GM21619 (cell line): Measurements from ENCODE around the gene CRYBG1.
A peak's percentile ranks its signal among the peaks of the same experiment; 100 is the strongest.

ENCODE experiments used
- ATAC-seq: cut with Tn5 transposase; IDR thresholded peaks from one replicate; pipeline ENCODE4 v1.9.1; 2021; ENCODE audit not compliant: unreplicated experiment

Gene CRYBG1

DNA sequence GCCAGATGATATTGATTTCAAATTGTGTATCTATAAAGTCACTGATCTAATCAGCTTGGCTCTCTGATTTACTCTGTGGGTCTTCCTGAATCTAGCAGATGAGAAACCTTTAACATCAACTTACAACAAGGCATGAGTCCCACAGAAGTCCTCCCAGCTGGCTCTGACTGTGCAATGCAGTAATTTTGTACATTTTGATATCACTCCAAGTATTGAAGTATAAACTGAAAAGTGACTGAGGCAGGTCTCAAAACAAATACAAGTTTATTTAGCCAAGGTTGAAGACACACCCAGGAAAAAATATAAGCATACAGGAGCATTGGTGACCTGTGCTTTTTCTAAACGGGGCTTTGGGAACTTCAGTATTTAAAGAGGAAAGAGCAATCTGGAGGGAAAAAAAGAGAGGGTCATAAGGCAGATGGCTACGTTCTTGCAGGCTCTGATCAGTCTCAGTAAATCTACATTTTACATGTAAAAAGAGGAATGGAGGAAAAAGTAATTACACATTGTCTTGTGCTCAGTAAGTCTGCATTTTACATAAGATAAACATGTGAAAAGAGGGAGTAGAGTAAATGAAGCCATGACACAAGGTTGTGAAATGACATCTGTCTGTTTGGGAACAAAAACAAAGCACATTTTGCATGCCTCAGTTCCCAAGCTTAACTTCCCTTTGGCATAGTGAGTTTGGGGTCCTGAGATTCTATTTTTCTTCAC lies 59.5 kb downstream of the CRYBG1 start:
- ATAC-seq, result no peak

DNA sequence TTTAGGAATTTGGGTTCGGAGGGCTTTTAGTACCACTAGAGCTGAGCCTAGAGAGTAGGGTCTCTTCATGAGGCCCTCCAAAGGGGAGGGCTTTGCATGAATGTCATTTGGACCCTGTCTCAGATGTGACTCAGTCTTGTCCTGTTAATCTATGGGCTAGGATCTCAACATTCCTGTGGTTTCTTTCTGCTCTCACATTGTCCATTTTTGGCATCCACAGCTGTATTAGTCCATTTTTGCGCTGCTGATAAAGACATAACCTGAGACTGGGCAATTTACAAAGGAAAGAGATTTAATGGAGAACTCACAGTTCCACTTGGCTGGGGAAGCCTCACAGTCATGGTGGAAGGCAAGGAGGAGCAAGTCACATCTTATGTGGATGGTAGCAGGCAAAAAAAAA lies 61.0 kb downstream of the CRYBG1 start:
- no peak for ATAC-seq

DNA sequence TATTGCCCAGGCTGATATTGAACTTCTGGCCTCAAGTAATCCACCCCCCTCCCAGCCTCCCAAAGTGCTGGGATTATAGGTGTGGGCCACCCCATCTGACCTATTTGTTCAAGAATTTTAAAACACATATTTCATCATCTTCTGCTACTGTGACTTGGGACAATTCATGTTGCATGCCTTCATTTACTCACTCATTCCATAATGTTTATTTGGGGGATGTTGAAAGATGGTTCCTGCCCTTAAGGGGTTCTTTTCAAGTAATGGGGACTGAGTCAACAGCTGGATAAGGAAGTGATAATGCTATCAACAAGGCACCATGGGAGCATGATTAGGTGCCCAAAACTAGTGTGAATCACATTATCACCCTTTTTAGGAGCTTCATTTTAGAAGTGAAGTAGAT lies 62.0 kb downstream of the CRYBG1 start:
- ATAC-seq, result no peak

DNA sequence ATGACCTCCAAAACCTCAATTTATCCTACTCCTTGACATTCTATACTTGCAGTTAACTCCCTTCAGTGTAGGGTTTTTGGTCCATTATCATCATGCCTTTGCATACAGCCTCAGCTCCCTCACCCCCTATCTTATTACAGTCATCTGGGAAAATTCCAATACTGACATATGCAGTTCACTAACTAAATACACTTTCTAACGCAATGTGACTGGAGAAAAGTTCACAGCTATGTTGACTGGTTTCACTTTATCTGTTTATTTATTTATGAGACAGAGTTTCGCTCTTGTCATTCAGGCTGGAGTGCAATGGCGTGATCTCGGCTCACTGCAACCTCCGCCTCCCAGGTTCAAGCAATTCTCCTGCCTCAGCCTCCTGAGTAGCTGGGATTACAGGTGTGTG lies 64.9 kb downstream of the CRYBG1 start:
- no peak for ATAC-seq

DNA sequence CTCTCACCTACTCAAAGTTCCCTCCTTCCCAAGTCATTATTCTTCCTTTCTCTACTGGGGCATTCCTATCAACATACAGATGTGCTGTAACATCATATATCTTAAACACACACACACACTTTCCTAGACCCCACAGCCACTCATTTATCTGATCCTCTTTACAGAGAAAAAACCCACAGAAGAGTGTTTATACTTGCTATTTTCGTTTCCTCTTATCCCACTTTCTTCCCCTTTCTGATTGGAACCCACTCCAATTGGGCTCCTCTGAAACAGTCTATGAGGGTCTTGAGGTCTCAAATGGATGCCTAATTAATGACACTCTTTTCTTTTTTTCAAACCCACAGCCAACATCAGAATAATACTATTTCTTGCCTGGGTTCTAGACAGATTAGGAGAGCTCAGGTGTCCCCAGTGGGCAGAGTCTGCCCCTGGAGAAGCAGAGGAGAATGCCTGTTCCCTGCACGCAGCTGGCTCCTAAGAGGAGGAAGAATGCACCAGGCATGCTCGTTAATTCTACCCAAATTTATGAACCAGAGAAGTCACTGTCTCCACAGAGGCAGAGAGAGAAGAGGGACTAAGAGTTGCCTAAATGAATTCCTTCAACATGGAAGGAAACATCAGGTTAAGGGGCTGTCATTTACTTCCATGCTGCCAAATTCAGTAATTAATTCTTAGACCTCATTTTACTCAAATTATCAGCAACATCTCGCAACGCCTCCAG lies 65.9 kb downstream of the CRYBG1 start:
- ATAC-seq, result no peak

DNA sequence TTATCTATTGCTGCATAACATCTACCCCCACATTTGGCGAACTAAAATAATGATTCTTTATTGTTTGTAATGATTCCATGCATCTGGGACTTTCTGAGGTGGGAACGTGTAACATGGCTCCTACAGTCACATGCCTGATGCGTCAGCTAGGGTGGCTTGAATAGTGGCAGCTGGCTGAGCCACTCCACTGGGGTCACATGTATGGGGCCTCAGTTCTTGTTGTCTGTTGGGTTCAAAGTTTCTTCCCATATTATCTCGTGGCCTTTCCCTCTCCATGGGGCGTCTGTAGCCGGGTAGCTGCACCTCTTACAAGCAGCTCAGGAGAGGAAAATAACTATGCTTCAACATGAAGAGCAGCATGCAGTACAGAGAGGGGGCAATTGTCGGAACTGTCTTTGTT lies 69.9 kb downstream of the CRYBG1 start:
- ATAC-seq, result no peak

DNA sequence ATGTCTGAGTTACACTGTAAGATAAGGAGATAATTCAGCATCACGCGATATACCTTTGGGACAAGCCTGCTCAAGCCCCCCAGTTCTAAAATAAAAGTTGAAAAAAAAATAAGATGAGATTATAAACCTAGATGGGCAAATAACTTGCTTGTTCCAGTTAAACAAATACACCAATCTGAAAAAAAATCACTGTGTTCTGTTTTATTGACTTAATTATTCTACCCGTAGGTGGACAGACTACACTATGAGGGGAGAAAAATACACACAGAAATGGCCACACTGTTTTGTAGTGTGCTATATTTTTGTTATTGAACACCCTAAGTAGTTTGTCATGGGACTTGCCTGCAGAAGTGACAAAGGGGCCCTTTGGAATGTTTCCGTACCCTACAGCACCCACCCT lies 70.9 kb downstream of the CRYBG1 start:
- no peak for ATAC-seq

DNA sequence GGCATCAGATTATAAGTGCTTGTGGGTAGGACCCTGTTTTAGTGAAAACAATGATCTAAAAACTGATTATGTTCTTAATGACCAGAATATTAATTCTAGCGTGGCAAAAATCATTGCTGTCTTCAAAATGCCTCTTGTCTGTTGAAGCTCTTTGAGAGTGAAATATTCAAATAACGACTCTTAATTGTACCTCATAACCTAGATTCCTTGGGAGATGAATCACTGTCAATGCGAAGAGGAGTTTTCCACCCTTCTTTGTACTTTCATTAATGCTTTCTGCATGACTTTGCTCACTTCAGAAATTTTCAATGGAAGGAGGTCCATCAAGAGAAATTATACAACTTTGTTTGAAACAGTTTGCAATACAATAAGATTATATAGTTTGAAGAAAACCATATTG lies 71.5 kb downstream of the CRYBG1 start:
- no peak for ATAC-seq

DNA sequence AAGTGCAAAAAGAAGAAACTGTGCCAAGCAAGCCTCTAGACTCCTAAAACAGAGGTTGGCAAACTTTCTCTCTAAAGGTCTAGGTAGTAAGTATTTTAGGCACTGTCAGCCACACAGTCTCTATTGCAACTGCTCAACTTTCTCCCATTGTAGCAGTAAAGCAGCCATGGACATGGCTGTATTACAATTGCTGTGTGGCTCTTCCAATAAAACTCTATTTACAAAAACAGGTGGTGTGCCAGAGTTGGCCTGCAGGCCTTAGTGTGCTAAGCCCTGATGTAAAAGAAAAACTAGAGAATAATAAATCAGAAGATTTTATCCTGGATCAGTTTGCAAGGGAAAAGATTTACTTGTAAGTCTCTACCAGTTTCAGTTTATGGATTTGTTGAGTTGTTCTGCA lies 74.0 kb downstream of the CRYBG1 start:
- no peak for ATAC-seq

DNA sequence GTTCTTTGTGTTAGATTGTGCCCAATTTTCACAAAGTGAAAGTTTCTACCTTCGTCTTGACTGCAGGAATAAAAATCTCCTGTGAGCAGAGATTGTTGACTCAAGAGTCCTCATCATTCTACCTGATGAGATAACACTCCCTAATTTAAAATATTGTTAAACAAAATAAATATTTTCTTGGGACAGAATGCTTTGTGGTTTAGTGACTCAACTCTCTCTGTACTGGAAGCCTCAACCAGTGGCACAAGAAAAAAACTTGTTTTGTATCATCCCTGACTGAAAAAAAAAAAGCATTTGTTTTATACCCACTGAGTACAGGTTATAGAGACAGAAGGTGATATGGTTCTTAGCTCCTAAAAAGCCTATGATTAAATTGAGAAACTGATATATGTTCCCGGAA lies 78.9 kb downstream of the CRYBG1 start:
- ATAC-seq, result no peak

DNA sequence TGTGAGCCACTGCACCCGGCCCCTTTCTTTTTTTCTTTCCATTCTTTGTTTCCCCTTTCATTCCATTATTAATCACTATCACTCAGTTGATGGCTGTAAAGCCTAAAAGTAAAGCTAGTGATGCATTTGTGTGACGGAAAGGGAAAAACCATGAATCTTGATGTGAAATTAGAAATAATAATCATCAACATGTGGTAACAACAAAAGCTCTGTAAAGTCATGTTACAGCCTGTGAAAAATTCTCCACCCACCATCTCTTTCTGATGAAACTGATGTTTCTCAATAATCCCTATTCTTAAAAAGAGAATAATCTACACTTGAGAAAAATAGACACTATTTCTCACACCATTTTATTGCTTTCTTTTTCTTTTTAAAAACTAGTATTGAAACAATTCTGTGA lies 80.0 kb downstream of the CRYBG1 start:
- no peak for ATAC-seq

DNA sequence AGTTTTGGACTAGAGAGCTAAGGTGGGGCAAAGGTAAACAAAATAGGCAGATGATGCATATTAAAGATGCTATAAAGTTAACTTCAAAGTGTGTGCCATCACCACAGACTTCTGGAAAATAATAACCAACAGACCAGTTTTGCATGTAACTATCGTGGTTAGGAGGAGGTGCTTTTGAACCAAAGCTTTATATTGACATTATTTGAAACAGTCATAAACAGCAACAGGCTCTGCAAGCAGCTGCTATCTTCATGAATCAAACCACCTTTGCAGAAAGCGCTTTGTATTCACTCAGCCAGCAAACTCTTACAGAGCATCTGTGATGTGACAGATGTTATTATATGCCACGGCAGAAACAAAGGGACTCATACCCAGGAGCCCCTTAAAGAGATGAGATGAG lies 81.9 kb downstream of the CRYBG1 start:
- no peak for ATAC-seq

DNA sequence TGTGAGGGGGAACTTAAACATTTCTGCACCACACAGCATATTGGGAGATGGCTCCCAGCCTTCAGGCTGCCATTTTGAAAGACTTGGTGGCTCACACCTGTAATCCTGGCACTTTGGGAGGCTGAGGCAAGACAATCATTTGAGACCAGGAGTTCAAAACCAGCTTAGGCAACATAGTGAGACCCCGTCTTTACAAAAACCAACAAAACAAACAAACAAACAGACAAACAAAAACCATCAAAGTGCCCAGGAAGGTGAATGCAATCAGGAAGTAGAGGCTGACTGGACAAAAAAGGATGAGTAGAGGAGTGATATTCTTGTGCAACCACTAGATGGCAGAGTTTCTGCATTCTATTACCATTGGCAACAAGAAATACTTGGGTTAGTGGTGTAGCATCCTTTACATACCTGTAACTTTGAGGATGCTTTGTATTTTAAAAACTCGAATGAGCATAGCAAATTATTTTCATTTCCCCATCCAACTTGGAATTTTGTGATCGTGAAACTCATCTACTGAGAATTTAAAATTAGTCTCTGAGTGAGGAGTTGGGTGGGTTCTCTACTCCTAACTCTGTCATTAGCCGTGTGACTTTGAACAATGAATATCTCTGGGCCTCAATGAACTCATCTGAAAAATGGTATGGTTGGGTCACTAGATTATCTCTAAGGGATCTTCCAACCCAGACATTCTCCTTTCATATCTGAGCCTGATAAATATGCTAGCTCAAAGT lies 84.4 kb downstream of the CRYBG1 start:
- ATAC-seq, result peak; percentile 67

DNA sequence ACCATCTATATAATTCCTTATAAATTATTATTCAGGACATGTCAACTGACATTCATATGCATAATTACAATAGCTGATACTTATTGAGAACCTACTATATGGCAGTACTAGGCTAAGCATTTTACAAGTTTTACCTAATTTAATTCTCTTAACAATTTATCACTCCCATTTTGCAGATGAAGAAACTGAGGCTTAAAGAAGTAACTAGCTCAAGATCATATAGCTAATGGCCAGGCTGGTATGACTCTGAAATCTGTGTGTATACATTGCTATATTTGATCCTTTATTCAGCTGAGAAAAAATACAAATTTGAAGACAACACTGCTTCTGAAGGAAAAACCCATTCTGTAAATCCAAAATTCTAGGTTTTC lies 85.0 kb downstream of the CRYBG1 start:
- ATAC-seq, result no peak

DNA sequence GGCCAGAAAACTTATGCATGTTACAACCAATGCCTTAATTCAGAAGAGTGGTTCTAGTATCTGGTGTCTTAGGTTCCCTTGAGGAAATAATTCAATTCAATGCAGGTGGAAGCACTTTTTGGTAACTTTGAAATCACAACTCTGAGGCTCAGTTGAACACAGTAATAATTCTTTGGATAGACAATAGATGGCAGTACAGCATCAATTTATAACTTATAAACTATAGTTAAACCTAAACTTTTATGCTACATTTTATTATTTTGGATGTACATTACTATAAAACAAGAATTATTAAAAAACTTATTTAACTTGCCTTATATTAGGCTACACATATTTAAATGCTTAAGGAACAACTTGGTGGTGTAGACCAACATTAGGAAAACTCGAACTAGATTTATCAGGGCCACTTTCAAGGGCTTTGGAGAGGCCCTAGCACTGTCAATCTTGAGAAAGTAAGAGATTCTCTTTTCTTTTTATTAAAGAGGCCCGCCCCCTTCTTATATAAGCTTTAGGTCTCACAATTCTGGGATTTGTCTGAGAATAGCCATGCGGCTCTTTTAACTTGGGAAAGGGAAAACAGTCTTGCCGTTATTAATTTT lies 85.9 kb downstream of the CRYBG1 start:
- ATAC-seq, result no peak

DNA sequence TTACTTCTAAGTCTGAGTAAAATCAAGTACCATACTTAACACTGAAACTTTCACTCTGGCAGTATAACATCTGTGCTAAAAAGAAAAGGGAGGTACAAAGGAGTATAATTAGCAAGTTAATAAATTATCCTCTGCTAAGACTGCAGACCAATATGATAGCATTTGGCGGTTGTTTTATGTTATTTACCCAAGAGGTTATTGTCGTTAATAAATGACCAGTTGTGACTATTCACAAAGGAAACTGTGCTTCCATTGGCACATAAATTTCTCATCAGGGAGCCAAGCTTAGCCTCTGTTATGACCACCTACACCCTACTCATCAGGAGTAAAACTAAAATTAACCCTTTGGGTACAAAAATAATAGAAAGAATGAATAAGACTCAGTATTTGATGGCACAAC lies 86.5 kb downstream of the CRYBG1 start:
- no peak for ATAC-seq

DNA sequence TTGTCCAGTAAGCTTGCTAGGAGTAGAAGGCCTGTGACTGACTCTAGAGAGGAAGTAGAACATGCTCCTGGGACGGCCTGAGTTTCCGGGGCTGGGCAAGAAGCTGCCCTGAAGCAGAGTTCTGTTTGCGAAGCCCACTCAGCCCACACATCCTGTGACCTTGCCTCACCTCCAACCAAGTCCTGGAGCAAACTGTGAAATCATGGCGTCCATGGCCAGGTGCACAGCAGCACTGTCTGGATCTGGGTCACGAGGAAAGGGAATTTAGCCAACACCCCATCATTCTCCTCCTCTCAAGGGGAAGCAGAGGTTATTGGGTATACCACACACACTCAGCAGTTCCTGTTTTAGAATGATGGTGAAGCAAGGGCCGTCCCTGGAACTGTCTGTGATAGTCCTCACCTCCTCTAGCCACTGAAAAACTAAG lies 87.5 kb downstream of the CRYBG1 start:
- ATAC-seq, result no peak

DNA sequence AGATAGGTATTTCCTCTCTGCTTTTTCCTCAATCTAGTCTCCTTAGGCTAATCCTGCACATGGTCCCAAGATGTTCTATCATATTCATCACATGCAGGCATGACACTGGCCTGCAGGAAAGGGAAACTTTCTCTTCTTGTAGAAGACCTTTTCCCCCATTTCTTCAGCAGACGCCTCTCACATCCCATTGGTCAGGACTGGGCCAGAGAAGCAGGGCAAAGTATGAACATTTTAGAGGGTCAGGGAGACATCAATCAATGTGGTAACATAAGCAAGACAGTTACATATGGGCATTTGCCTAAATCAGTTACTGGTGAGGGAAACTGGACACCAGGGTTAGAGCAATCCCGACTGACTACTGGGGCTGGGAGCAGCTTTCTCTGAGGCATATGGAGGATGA lies 90.1 kb downstream of the CRYBG1 start:
- no peak for ATAC-seq

DNA sequence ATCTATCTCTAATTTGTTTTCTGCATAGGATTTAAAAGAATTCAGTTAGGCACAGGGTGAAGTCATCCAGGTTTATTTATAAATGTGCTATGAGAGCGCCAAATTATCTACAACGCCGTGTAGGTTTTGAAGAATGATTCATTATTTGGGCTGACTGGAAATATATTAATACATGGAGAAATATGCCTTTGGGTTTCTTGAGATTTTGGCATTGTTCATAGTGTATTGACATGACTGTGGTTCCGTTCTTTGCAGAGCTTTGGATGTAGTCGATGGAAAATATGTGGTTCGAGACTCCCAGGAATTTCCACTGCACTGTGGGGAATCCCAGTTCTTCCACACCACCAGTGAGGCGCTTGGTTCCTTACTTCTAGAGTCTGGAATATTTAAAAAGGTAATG lies 90.9 kb downstream of the CRYBG1 start:
- no peak for ATAC-seq

DNA sequence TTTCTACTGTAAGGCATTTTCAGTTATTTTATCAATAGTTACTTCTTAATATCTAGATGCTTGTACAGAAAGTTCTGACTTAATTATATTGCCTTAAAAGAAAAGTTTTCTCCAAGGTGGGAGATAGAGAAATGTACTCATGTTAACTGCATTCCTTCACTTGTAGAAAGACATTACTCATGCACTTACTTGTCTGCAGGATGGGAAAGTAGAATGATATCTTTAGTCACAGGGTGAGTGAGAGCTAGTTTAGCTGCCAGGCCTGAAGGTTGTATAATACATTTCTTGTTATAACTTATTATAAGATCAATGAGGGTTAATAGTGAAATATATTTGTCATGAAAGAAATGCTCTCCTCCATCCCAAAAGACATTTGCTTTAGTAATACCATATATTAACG lies 92.1 kb downstream of the CRYBG1 start:
- no peak for ATAC-seq

DNA sequence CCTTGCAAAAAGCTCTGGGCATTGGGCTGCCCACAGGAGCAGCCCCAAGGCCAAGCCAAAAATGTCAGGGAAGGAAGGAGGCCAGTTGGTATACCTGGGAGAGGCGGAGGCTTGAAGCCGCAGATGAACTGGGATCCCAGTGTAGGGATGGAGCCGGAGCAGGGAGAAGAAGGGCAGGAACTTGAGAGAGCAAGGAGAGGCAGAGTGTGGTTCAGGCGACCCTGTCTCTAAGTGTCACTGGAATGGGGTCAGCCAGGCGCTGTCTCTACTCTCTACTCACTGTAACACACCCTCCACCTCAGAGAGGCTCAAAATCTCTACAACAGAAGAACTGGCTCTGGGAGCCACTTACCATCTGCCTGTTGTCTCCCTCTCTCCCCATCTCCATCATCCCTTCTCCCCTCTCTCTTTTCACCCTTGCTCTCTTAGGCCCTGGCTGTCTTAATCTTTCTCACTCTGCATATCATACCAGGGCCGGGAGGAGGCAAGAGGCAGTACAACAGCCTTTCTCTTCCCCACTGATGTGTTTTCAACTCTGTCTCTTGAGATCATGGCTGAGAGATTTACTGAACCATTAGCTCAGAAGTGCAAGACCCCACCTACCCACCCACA lies 93.3 kb downstream of the CRYBG1 start:
- ATAC-seq, result no peak
